Embryonic facial prominence (tissue), 1 donor: ENCODE data around the gene WNT7B.

Experiments used
- DNase-seq: peaks from one replicate; pipeline ENCODE4 v3.0.0-alpha.2; 2016; ENCODE audit errors: extremely low spot score

WNT7B gene

GRCh38 chr22:45872659-45873263 is 104.2 kb downstream of the WNT7B start:
- DNase-seq: no peak

GRCh38 chr22:45871721-45872120 is 105.2 kb downstream of the WNT7B start:
- DNase-seq: no peak
